Measurements from ENCODE around the gene DCLK1. TPM values are rescaled to one million over a fixed set of nuclear protein-coding genes. Genes with fewer than 3 reads are reported as not detected.

Gene DCLK1
- total RNA-seq, 1 experiment from 2014 or later: 36.2 TPM

- Histone ChIP-seq H2BK15ac (ENCODE audit: low read depth, low read length) (no peak overlapping the region), H2AK5ac (ENCODE audit: insufficient read length, low read length) (no peak overlapping the region), H4K91ac (ENCODE audit: insufficient read length, low read depth, low read length) (no peak overlapping the region), H3K9ac (ENCODE audit: extremely low read depth, insufficient read length, low read length) (no peak overlapping the region), H3K18ac (ENCODE audit: insufficient read length, low read depth, low read length) (no peak overlapping the region), H3K4me2 (ENCODE audit: insufficient read depth, insufficient read length, low read length) (no peak overlapping the region), H2BK20ac (ENCODE audit: low read depth, low read length, poor library complexity, severe bottlenecking) (no peak overlapping the region), H3K23me2 (ENCODE audit: insufficient read length, low read depth, low read length, poor library complexity, severe bottlenecking) (no peaks in the 10 kb centered on the region), H3K56ac (ENCODE audit: insufficient read length, low read depth, low read length) (no peak overlapping the region), H3K4ac (ENCODE audit: low read depth, low read length) (no peak overlapping the region), H2BK120ac (ENCODE audit: low read depth, low read length, poor library complexity, severe bottlenecking) (no peak overlapping the region), H3K27me3 (ENCODE audit: insufficient read depth, low read length) (no peaks in the 10 kb centered on the region), H4K20me1 (ENCODE audit: control insufficient read depth, insufficient read depth, insufficient read length) (no peaks in the 10 kb centered on the region), H3K79me2 (ENCODE audit: insufficient read depth, low read length) (no peaks in the 10 kb centered on the region), H2BK5ac (ENCODE audit: insufficient read length, low read length) (no peak overlapping the region), H4K5ac (ENCODE audit: insufficient read length, low read depth, low read length) (no peak overlapping the region), H3K79me1 (ENCODE audit: insufficient read depth, low read depth, low read length, poor library complexity, severe bottlenecking) (no peaks in the 10 kb centered on the region), H3K4me1 (ENCODE audit: insufficient read depth, low read length) (no peaks in the 10 kb centered on the region), H3K9me3 (ENCODE audit: control insufficient read depth, low read depth, low read length) (no peaks in the 10 kb centered on the region), H3K14ac (ENCODE audit: insufficient read depth, low read length) (no peak overlapping the region), H2BK12ac (ENCODE audit: insufficient read length, low read depth, low read length) (no peak overlapping the region), H3K27ac (ENCODE audit: insufficient read length, low read depth, low read length) (no peak overlapping the region), H4K8ac (replicated peaks; ENCODE audit: insufficient read length, low read depth, low read length) (no peak overlapping the region), H3T11ph (ENCODE audit: low read length) (no peak overlapping the region), H3K23ac (ENCODE audit: insufficient read length, low read depth, low read length) (no peak overlapping the region), H2AFZ (ENCODE audit: low read length) (no peak overlapping the region)
- no peaks in the 10 kb centered on the region for H3K36me3 Mint-ChIP-seq (ENCODE audit: insufficient read depth in 1 of 3, low read depth in 3 of 3)
- H3K4me1 Mint-ChIP-seq: peaks cover 0 to 10% of the 10 kb centered on the region in 2 experiments; a peak in 2 of 4 replicates
- no peak for DNase-seq
- no peaks in the 10 kb centered on the region for H3K9me3 Mint-ChIP-seq
- H3K27ac Mint-ChIP-seq: no peak overlapping the region
- no CpG with 5 or more reads among the region's 2 CpGs for WGBS (ENCODE audit: extremely low coverage, insufficient read length, low lambda C conversion rate)
- H3K4me3 Mint-ChIP-seq: no peak overlapping the region
- TF ChIP-seq CTCF (conservative IDR thresholded peaks at IDR 0.05): no peak
- H3K27me3 Mint-ChIP-seq (ENCODE audit: low read depth): no peaks in the 10 kb centered on the region
These were observed 348.4 kb downstream of the DCLK1 start for GRCh38 chr13:35782793-35783192.
